K562 (cell line): Measurements from ENCODE around the gene SLC35D3. TPM values are rescaled to one million over a fixed set of nuclear protein-coding genes. Genes with fewer than 3 reads are reported as not detected.

Experiments used
- ATAC-seq: fragments of 200-7000 bp; cut with Tn5 transposase; 3 replicates; pipeline ENCODE4 v1.9.1; 2020; ENCODE audit warnings: moderate library complexity
- BruUV-seq: library from RNA; stranded (reverse); fragments of 400-500 nt; replicated peaks from 2 replicates; lab custom pipeline; 2021; lab: Mats Ljungman, UMichigan
- CTCF ChIA-PET: fragments of 300-600 bp; formaldehyde crosslinking; extraction: SDS; loops from one replicate; lab custom pipeline; 2021; ENCODE audit warnings: low intra/inter-chr PET ratio; lab: Yijun Ruan, JAX
- POLR2A ChIA-PET: fragments of 300-600, 350-650 bp; sonication (Branson Sonifier 250); formaldehyde crosslinking; extraction: SDS; loops from one replicate; lab custom pipeline; 2021; ENCODE audit warnings: antibody characterized with exemption, inconsistent platforms; lab: Yijun Ruan, JAX
- DNase-seq, 4 experiments: peaks; one replicate each; pipeline versions ENCODE4 v3.0.0 to v3.0.0-alpha.2; 2011 to 2018; ENCODE audit warnings: low spot score in 3 of 4, mixed read lengths in 3 of 4; ENCODE audit errors: extremely low read depth in 1 of 4
- FAIRE-seq: peaks from 2 replicates; lab custom pipeline; 2011; peaks lifted over from hg19 to GRCh38; lab: Jason Lieb, UNC
- H2AFZ ChIP-seq: 2 replicates; pipeline ENCODE4 v1.6.0; 2011; ENCODE audit warnings: low read depth, low read length, control low read depth, inconsistent platforms
- H3K27ac ChIP-seq: fragments of 200-600 bp; 3 replicates; pipeline ENCODE4 v1.8.0; 2011; ENCODE audit warnings: low read depth, mild to moderate bottlenecking, control low read depth, inconsistent platforms, low read length, moderate library complexity, mixed read lengths; ENCODE audit errors: extremely low read depth
- H3K27me3 ChIP-seq, 2 experiments: fragments of 300-600 bp in 1 of 2; 2 replicates in 1 of 2; 3 replicates in 1 of 2; pipeline versions ENCODE4 v1.6.0 to v1.8.0; 2011; ENCODE audit warnings: inconsistent platforms in 2 of 2, low read length in 2 of 2, mild to moderate bottlenecking in 1 of 2, mixed read lengths in 1 of 2, moderate library complexity in 1 of 2; ENCODE audit not compliant: control insufficient read depth in 2 of 2, insufficient read depth in 2 of 2
- H3K36me3 ChIP-seq: fragments of 300-600 bp; 3 replicates; pipeline ENCODE4 v1.8.0; 2011; ENCODE audit warnings: mild to moderate bottlenecking, low read length, inconsistent platforms; ENCODE audit not compliant: control insufficient read depth, insufficient read depth
- H3K4me1 ChIP-seq, 2 experiments: fragments of 200-600 bp in 1 of 2; replicated peaks in 1 of 2; 2 replicates in 1 of 2; 3 replicates in 1 of 2; pipeline versions ENCODE4 v1.5.1 to v1.8.0; 2011; ENCODE audit warnings: inconsistent platforms in 2 of 2, low read length in 2 of 2, mild to moderate bottlenecking in 1 of 2, mixed read lengths in 1 of 2, moderate library complexity in 1 of 2; ENCODE audit not compliant: control insufficient read depth in 2 of 2, insufficient read depth in 2 of 2
- H3K4me2 ChIP-seq: 2 replicates; pipeline ENCODE4 v1.6.1; 2011; ENCODE audit warnings: low read length, control low read depth, inconsistent platforms, mixed read lengths; ENCODE audit not compliant: insufficient read depth
- H3K4me3 ChIP-seq: fragments of 200-600 bp; sonication (generic), shearing (Covaris generic); 2 replicates; pipeline ENCODE4 v1.5.1; 2016; ENCODE audit warnings: control low read depth, inconsistent platforms
- H3K79me2 ChIP-seq: fragments of 200-600 bp; 3 replicates; pipeline ENCODE4 v1.8.0; 2011; ENCODE audit warnings: low read length, inconsistent platforms; ENCODE audit not compliant: control insufficient read depth, insufficient read depth
- H3K9ac ChIP-seq, 2 experiments: 2 replicates each; pipeline versions ENCODE4 v1.6.0 to v1.6.1; 2011; ENCODE audit warnings: low read depth in 2 of 2, low read length in 2 of 2, control low read depth in 1 of 2, inconsistent platforms in 1 of 2, mild to moderate bottlenecking in 1 of 2, mixed read lengths in 1 of 2; ENCODE audit not compliant: insufficient read depth in 1 of 2
- H3K9me1 ChIP-seq: one replicate; pipeline ENCODE4 v1.6.0; 2011; ENCODE audit warnings: inconsistent platforms, mild to moderate bottlenecking, low read length, moderate library complexity; ENCODE audit not compliant: control insufficient read depth, insufficient read depth
- H3K9me3 ChIP-seq: replicated peaks from 2 replicates; pipeline ENCODE4 v1.5.1; 2011; ENCODE audit warnings: low read depth, low read length, inconsistent platforms; ENCODE audit not compliant: control insufficient read depth, insufficient read depth
- H4K20me1 ChIP-seq: replicated peaks from 2 replicates; pipeline ENCODE4 v1.6.1; 2011; ENCODE audit warnings: low read length, inconsistent platforms, mixed read lengths; ENCODE audit not compliant: control insufficient read depth, insufficient read depth
- CCNT2 ChIP-seq: IDR thresholded peaks from 2 replicates; pipeline ENCODE4 v1.6.1; 2011; ENCODE audit warnings: borderline replicate concordance, low read depth, mild to moderate bottlenecking, moderate library complexity, mixed read lengths, low read length; ENCODE audit not compliant: insufficient read length; ENCODE audit errors: extremely low read depth
- HDAC3 ChIP-seq: fragments of 450-650 bp; IDR thresholded peaks from 2 replicates; pipeline ENCODE4 v1.6.1; 2018; ENCODE audit warnings: borderline replicate concordance, mild to moderate bottlenecking, moderate library complexity; ENCODE audit not compliant: partially characterized antibody
- JUND ChIP-seq, 2 experiments: IDR thresholded peaks; 2 replicates in 1 of 2; 3 replicates in 1 of 2; pipeline ENCODE4 v1.6.1; 2011; ENCODE audit warnings: borderline replicate concordance in 2 of 2, low read depth in 2 of 2, low read length in 2 of 2, improper control_type of control experiment in 1 of 2, missing biosample characterization in 1 of 2, missing genetic modification characterization in 1 of 2, missing genetic modification reagents in 1 of 2
- NR1H2 ChIP-seq: sonication (generic); formaldehyde crosslinking; IDR thresholded peaks from 2 replicates; pipeline ENCODE4 v1.4.0; 2020; ENCODE audit warnings: mild to moderate bottlenecking, missing genetic modification reagents
- PHF21A ChIP-seq: fragments of 450-650 bp; IDR thresholded peaks from 2 replicates; pipeline ENCODE4 v1.6.1; 2017; ENCODE audit warnings: low read depth, borderline replicate concordance
- PHF8 ChIP-seq: fragments of 200-600 bp; sonication (generic); IDR thresholded peaks from 2 replicates; pipeline ENCODE4 v1.6.1; 2012; ENCODE audit warnings: mixed run types, mild to moderate bottlenecking, inconsistent platforms, low read length, moderate library complexity, borderline replicate concordance
- PRMT5 ChIP-seq: sonication (generic); formaldehyde crosslinking; IDR thresholded peaks from 2 replicates; pipeline ENCODE4 v1.5.0; 2020; ENCODE audit warnings: missing genetic modification reagents
- RBM14 ChIP-seq: fragments of 200-400 bp; formaldehyde crosslinking; IDR thresholded peaks from 2 replicates; pipeline ENCODE4 v1.6.1; 2018; ENCODE audit warnings: low read depth, mild to moderate bottlenecking, low read length, moderate library complexity, borderline replicate concordance; ENCODE audit not compliant: insufficient read depth
- XRCC5 ChIP-seq: fragments of 200-400 bp; formaldehyde crosslinking; IDR thresholded peaks from 2 replicates; pipeline ENCODE4 v1.6.1; 2017; ENCODE audit warnings: low read depth, mild to moderate bottlenecking, low read length
- ZNF23 ChIP-seq: fragments of 250-450 bp; sonication (Bioruptor Pico); IDR thresholded peaks from 2 replicates; pipeline ENCODE4 v1.4.0; 2020; ENCODE audit warnings: mild to moderate bottlenecking
- WGBS: fragments of 100-300 bp; shearing (Covaris generic); methylation state at CpG from one replicate; pipeline ENCODE4 v1.1.6; 2016; ENCODE audit warnings: low coverage, mixed read lengths; ENCODE audit not compliant: insufficient coverage; ENCODE audit errors: missing lambda C conversion rate; 5-methylcytosine and 5-hydroxymethylcytosine counted together
- in situ Hi-C: fragments of 300-500 bp; cut with MboI; formaldehyde crosslinking; loops from 4 replicates; pipeline ENCODE4 v1.15.0; 2018; ENCODE audit warnings: inconsistent platforms, mixed read lengths
- intact Hi-C: fragments of 100-400 bp; cut with micrococcal nuclease; formaldehyde crosslinking; loops from 2 replicates; pipeline ENCODE4 v1.14.2; 2022
- polyA plus RNA-seq, 8 experiments: library from polyadenylated mRNA; depleted of rRNA in 4 of 8; stranded (reverse) in 5 of 8; unstranded in 3 of 8; fragments of >200 nt; fragmentation: Nextera tagmentation in 2 of 8; fragmentation: Illumina TruSeq in 1 of 8; extraction: Ambion mirVana in 2 of 8; extraction: Trizol in 1 of 8; gene quantifications; 2 replicates each; pipeline versions ENCODE4 v1.2.1 to v1.2.3, GENCODE V29; 2011 to 2014; ENCODE audit warnings: inconsistent platforms in 1 of 8, missing spikeins in 1 of 8
- total RNA-seq, 7 experiments: library from RNA; depleted of rRNA in 6 of 7; stranded (reverse); fragments of >200 nt in 6 of 7; fragmentation: Illumina TruSeq in 2 of 7; extraction: Trizol in 2 of 7; gene quantifications; 2 replicates each; pipeline versions ENCODE4 v1.2.1 to v1.2.3, GENCODE V29; 2011 to 2021; ENCODE audit warnings: low replicate concordance in 1 of 7
- TF ChIP-seq, protein P1 (sequence below), 2 experiments: fragments of 450-650 bp; IDR thresholded peaks; 2 replicates each; pipeline ENCODE4 v1.6.1; 2016
- TF ChIP-seq, protein P2 (sequence below): sonication (generic); formaldehyde crosslinking; IDR thresholded peaks from 2 replicates; pipeline ENCODE4 v1.8.1; 2023; ENCODE audit warnings: mild to moderate bottlenecking, missing genetic modification reagents
- TF ChIP-seq, protein P3 (sequence below): sonication (generic); formaldehyde crosslinking; IDR thresholded peaks from 2 replicates; pipeline ENCODE4 v1.8.0; 2023; ENCODE audit warnings: missing genetic modification reagents, mild to moderate bottlenecking, borderline replicate concordance

SLC35D3 gene
- total and polyA plus RNA-seq, 9 of the 15 experiments (the other 6 are each of a cell fraction or from before 2014, with no cell fraction given), result not detected

DNA sequence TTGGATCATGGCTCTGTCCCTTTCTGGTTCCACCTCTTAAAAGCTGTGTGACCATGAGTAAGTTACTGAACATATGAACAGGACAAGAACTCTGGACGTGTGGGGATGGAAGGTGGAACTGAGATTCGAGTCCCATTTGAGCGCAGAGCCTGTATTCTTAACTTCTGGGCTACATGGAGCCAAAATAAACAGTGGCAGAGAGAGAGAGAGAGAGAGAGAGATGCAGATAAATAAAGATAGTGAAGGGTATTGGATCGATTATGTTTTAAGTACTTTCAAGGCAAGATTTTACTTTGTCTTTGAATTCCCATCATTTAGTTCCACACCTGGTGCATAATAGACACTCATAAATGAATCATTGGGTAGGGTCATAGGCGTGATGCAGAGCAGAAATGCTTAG, 39.7 kb downstream of the SLC35D3 start:
- no peaks in the 10 kb centered on the region for H3K9me3 ChIP-seq
- H3K27me3 ChIP-seq, result peaks cover 3 to 14% of the 10 kb centered on the region in 2 experiments; a peak in 4 of 5 replicates
- no peaks in the 10 kb centered on the region for H3K36me3 ChIP-seq
- BruUV-seq, result no TSS peak
- FAIRE-seq (no peak), ATAC-seq (no peak), DNase-seq (no peak)
- H3K9ac ChIP-seq, result no peak overlapping the region
- no peak overlapping the region for H3K27ac ChIP-seq
- 1% methylated on average over 5 of the region's 5 CpGs for WGBS
- no peaks in the 10 kb centered on the region for H3K79me2 ChIP-seq
- CTCF ChIA-PET, result no interaction called here
- no peak overlapping the region for H3K4me2 ChIP-seq
- H3K4me1 ChIP-seq, result peaks cover 4 to 5% of the 10 kb centered on the region in 2 experiments; a peak in 3 of 5 replicates
- H4K20me1 ChIP-seq, result peaks cover 3% of the 10 kb centered on the region; the same call in 1 of the 2 replicates
- H3K9me1 ChIP-seq, result no peaks in the 10 kb centered on the region
- POLR2A ChIA-PET, result interaction anchor here (0.6 kb wide), 1 partner anchor 150 kb away, joined by 3 read pairs; no protein-coding TSS in a partner anchor
- no peak overlapping the region for H3K4me3 ChIP-seq
- H2AFZ ChIP-seq, result no peak overlapping the region
- intact Hi-C loops (no loop called here), in situ Hi-C loops (no loop called here)
- TF ChIP-seq JUND (IDR thresholded peaks at IDR 0.05; ENCODE audit: borderline replicate concordance, low read depth, low read length) (no peak), JUND (tag; IDR thresholded peaks at IDR 0.05; ENCODE audit: borderline replicate concordance, low read depth, low read length) (no peak), ZNF23 (CRISPR knock-in tag) (no peak), PHF21A (no peak), PRMT5 (CRISPR knock-in tag) (no peak), XRCC5 (no peak), PHF8 (no peak), RBM14 (no peak), HDAC3 (no peak), NR1H2 (CRISPR knock-in tag) (no peak), CCNT2 (no peak)
- TF ChIP-seq, protein P1, sequence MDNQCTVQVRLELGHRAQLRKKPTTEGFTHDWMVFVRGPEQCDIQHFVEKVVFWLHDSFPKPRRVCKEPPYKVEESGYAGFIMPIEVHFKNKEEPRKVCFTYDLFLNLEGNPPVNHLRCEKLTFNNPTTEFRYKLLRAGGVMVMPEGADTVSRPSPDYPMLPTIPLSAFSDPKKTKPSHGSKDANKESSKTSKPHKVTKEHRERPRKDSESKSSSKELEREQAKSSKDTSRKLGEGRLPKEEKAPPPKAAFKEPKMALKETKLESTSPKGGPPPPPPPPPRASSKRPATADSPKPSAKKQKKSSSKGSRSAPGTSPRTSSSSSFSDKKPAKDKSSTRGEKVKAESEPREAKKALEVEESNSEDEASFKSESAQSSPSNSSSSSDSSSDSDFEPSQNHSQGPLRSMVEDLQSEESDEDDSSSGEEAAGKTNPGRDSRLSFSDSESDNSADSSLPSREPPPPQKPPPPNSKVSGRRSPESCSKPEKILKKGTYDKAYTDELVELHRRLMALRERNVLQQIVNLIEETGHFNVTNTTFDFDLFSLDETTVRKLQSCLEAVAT (IDR thresholded peaks at IDR 0.05), result no peak
- TF ChIP-seq, protein P2, sequence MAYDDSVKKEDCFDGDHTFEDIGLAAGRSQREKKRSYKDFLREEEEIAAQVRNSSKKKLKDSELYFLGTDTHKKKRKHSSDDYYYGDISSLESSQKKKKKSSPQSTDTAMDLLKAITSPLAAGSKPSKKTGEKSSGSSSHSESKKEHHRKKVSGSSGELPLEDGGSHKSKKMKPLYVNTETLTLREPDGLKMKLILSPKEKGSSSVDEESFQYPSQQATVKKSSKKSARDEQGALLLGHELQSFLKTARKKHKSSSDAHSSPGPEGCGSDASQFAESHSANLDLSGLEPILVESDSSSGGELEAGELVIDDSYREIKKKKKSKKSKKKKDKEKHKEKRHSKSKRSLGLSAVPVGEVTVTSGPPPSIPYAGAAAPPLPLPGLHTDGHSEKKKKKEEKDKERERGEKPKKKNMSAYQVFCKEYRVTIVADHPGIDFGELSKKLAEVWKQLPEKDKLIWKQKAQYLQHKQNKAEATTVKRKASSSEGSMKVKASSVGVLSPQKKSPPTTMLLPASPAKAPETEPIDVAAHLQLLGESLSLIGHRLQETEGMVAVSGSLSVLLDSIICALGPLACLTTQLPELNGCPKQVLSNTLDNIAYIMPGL (CRISPR knock-in tag), result no peak
- TF ChIP-seq, protein P3, sequence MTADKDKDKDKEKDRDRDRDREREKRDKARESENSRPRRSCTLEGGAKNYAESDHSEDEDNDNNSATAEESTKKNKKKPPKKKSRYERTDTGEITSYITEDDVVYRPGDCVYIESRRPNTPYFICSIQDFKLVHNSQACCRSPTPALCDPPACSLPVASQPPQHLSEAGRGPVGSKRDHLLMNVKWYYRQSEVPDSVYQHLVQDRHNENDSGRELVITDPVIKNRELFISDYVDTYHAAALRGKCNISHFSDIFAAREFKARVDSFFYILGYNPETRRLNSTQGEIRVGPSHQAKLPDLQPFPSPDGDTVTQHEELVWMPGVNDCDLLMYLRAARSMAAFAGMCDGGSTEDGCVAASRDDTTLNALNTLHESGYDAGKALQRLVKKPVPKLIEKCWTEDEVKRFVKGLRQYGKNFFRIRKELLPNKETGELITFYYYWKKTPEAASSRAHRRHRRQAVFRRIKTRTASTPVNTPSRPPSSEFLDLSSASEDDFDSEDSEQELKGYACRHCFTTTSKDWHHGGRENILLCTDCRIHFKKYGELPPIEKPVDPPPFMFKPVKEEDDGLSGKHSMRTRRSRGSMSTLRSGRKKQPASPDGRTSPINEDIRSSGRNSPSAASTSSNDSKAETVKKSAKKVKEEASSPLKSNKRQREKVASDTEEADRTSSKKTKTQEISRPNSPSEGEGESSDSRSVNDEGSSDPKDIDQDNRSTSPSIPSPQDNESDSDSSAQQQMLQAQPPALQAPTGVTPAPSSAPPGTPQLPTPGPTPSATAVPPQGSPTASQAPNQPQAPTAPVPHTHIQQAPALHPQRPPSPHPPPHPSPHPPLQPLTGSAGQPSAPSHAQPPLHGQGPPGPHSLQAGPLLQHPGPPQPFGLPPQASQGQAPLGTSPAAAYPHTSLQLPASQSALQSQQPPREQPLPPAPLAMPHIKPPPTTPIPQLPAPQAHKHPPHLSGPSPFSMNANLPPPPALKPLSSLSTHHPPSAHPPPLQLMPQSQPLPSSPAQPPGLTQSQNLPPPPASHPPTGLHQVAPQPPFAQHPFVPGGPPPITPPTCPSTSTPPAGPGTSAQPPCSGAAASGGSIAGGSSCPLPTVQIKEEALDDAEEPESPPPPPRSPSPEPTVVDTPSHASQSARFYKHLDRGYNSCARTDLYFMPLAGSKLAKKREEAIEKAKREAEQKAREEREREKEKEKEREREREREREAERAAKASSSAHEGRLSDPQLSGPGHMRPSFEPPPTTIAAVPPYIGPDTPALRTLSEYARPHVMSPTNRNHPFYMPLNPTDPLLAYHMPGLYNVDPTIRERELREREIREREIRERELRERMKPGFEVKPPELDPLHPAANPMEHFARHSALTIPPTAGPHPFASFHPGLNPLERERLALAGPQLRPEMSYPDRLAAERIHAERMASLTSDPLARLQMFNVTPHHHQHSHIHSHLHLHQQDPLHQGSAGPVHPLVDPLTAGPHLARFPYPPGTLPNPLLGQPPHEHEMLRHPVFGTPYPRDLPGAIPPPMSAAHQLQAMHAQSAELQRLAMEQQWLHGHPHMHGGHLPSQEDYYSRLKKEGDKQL (CRISPR knock-in tag), result no peak
